ENCODE results near the gene HES1. TPM values are rescaled to one million over a fixed set of nuclear protein-coding genes. Genes with fewer than 3 reads are reported as not detected.
A peak's percentile ranks its signal among the peaks of the same experiment; 100 is the strongest.
"Not testable (repeated sequence)": the region's sequence is repeated elsewhere in the genome, so short reads cannot be mapped to it uniquely, and the experiment has no call there.

HES1 gene
- total RNA-seq, result 1 to 10 TPM in 1 of 2 donors, under 1 TPM in 1; 0.58 to 4.0 TPM

- H3K36me3 Mint-ChIP-seq (ENCODE audit: low read depth), result no peaks in the 10 kb centered on the region
- peak; percentile 31 for ATAC-seq (replicated peaks)
- H3K9me3 Mint-ChIP-seq, result no peaks in the 10 kb centered on the region
- peaks cover 22% of the 10 kb centered on the region for H3K4me1 Mint-ChIP-seq
- peaks cover 41% of the 10 kb centered on the region for H3K27me3 Mint-ChIP-seq
- H3K27ac Mint-ChIP-seq, result no peak within 1 kb of the TSS
- H3K4me3 Mint-ChIP-seq, result peak within 1 kb of the TSS; percentile 86
These were observed at the start of gene HES1 for GRCh38 chr3:194135806-194136518. Gene HES1 (plus strand): TSS chr3:194136148. CDS start chr3:194136381, 233 bp downstream.

DNA sequence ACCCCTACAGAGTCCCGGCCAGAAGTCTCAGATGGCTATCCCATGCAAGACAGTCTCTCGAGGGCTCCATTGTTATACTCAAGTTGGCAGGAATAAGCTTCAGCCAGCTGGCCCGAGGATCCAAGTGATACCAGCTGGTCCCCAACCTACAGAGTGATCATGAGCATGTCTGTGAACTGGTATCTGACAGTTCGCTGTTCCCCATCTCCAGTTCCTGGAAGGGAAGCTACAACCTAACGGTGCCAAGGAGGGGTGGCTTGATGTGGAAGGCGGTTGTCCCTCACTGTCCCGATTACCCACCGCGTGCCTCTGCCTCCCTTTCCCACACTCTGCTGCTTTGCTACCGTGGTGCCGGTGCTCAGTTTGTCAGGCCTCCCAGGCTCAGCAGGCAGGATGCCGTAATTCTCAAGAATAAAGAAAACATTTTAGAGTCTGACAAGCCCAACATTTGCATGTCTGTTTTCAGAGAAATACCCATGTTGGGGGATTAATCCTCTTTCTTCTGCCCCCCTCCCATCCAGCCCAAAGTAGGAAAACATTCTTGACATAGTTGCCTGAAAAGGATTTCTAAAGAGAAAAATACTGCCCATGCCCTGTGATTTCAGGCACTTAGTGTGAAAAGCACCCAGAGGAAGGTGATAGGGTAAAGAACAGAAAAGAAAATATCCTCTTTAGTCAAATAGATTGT, 49.4 kb upstream of the HES1 start:
- Mint-ChIP-seq H3K27me3 (peaks cover 13% of the 10 kb centered on the region), H3K27ac (no peak overlapping the region), H3K36me3 (ENCODE audit: low read depth) (no peaks in the 10 kb centered on the region), H3K9me3 (no peaks in the 10 kb centered on the region), H3K4me1 (peaks cover 6% of the 10 kb centered on the region), H3K4me3 (no peak overlapping the region)
- ATAC-seq (replicated peaks), result no peak

DNA sequence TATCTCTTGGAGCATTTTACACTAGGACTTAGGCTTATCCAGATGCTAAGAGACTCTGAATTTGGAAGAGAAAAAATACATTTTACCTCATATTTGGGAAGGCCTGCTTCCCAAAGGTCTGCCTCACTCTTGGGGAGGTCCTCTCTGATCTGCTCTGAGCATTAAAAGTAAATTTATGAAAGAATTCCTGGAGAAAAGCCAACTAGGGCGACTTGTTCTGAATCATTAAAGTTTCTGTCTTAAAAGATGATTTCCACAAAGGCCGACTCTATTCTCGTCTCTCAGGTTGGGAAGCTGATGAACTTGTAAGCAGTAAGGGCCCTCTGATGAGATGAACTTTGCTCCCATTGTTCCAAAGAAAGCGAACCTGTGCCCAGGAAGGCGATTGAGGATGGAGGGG, 48.7 kb upstream of the HES1 start:
- ATAC-seq (replicated peaks), result no peak
- Mint-ChIP-seq H3K4me3 (no peak overlapping the region), H3K36me3 (ENCODE audit: low read depth) (no peaks in the 10 kb centered on the region), H3K27ac (no peak overlapping the region), H3K27me3 (peaks cover 14% of the 10 kb centered on the region), H3K4me1 (peaks cover 6% of the 10 kb centered on the region), H3K9me3 (no peaks in the 10 kb centered on the region)

- peaks cover 6% of the 10 kb centered on the region for H3K4me1 Mint-ChIP-seq
These were observed 47.7 kb upstream of the HES1 start for GRCh38 chr3:194087995-194088855.

GRCh38 chr3:194089357-194090177, 46.4 kb upstream of the HES1 start:
- Mint-ChIP-seq H3K4me1 (no peaks in the 10 kb centered on the region), H3K36me3 (ENCODE audit: low read depth) (no peaks in the 10 kb centered on the region), H3K4me3 (peak overlapping the region; percentile 41), H3K27me3 (peaks cover 8% of the 10 kb centered on the region), H3K27ac (peak overlapping the region; percentile 46), H3K9me3 (no peaks in the 10 kb centered on the region)
- peak; percentile 98 for ATAC-seq (replicated peaks)

More at GRCh38 chr3:194087995-194088855, 47.7 kb upstream of the HES1 start:
- Mint-ChIP-seq H3K4me3 (no peak overlapping the region), H3K36me3 (ENCODE audit: low read depth) (no peaks in the 10 kb centered on the region), H3K27ac (no peak overlapping the region), H3K9me3 (no peaks in the 10 kb centered on the region), H3K27me3 (peaks cover 8% of the 10 kb centered on the region)
- no peak for ATAC-seq (replicated peaks)

DNA sequence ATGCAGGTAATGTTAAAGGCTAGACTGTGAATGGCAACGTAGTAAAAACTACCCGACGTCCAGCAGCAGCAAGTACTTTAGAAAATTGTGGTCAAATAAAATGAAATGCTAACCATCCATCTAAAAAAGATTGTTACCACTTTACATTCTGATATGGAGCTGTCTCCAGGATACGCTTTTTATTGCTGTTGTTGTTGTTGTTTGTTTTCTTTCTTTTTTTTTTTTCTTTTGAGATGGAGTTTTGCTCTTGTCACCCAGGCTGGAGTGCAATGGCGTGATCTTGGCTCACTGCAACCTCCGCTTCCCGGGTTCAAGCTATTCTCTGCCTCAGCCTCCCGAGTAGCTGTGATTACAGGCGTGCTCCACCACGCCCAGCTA, 45.8 kb upstream of the HES1 start:
- not testable (repeated sequence) for H3K4me1 Mint-ChIP-seq; H3K36me3 Mint-ChIP-seq (ENCODE audit: low read depth); ATAC-seq (replicated peaks); H3K4me3 Mint-ChIP-seq; H3K9me3 Mint-ChIP-seq; H3K27me3 Mint-ChIP-seq
- H3K27ac Mint-ChIP-seq, result peak overlapping the region; percentile 46

- ATAC-seq (replicated peaks), result no peak
- H3K4me3 Mint-ChIP-seq, result no peak overlapping the region
- no peaks in the 10 kb centered on the region for H3K9me3 Mint-ChIP-seq
- H3K27me3 Mint-ChIP-seq, result peaks cover 8% of the 10 kb centered on the region
- H3K27ac Mint-ChIP-seq, result no peak overlapping the region
- no peaks in the 10 kb centered on the region for H3K4me1 Mint-ChIP-seq
- no peaks in the 10 kb centered on the region for H3K36me3 Mint-ChIP-seq (ENCODE audit: low read depth)
These were observed 45.2 kb upstream of the HES1 start for GRCh38 chr3:194090716-194091115.

DNA sequence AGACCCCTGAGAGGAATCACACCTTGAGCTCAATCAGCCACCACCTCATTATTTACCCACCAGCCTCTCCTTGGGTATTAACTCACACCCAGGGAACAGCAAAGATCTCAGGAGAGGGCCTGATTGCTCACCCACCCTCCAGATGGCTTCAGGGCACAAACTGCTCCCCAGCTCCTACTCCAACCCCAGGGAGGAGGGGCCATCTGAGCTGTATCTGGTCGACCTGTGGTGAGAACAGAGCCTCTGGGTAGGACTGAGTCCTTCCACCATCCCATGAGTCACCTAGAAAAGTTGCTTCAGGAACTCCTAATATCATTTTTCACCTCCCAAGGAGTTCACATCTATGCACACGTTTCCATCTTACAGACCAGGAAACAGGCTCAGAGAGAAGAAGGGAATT, 44.8 kb upstream of the HES1 start:
- H3K36me3 Mint-ChIP-seq (ENCODE audit: low read depth), result no peaks in the 10 kb centered on the region
- H3K4me3 Mint-ChIP-seq, result no peak overlapping the region
- H3K4me1 Mint-ChIP-seq, result no peaks in the 10 kb centered on the region
- no peaks in the 10 kb centered on the region for H3K9me3 Mint-ChIP-seq
- H3K27ac Mint-ChIP-seq, result no peak overlapping the region
- H3K27me3 Mint-ChIP-seq, result peaks cover 11% of the 10 kb centered on the region
- no peak for ATAC-seq (replicated peaks)

GRCh38 chr3:194091897-194092296, 44.1 kb upstream of the HES1 start:
- H3K4me3 Mint-ChIP-seq; H3K36me3 Mint-ChIP-seq (ENCODE audit: low read depth); ATAC-seq (replicated peaks); H3K9me3 Mint-ChIP-seq; H3K4me1 Mint-ChIP-seq; H3K27me3 Mint-ChIP-seq; H3K27ac Mint-ChIP-seq: not testable (repeated sequence)

DNA sequence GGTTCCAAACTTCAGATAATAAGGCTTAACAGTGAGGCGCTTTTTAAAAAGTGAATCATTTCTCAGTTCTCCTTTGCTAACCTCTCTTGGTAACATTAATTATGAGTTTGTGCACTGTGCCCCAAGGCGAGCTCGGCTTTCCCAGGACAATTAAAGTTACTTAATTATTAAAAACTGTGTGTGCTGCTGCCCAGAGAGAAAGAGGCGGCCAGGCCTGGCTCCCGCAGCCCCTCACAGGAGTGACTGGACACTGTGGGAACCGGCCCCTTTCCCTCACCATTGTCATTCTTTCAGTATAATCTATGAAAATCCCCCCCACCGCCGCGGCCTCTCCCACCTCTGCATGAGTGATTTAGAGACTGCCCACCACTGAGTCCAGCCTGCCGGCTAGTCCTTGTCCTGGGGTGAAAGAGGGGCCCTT, 43.1 kb upstream of the HES1 start:
- no peak for ATAC-seq (replicated peaks)
- H3K4me3 Mint-ChIP-seq, result no peak overlapping the region

GRCh38 chr3:194093842-194094241, 42.1 kb upstream of the HES1 start:
- no peaks in the 10 kb centered on the region for H3K9me3 Mint-ChIP-seq
- H3K4me1 Mint-ChIP-seq, result no peaks in the 10 kb centered on the region
- H3K27me3 Mint-ChIP-seq, result peaks cover 5% of the 10 kb centered on the region
- ATAC-seq (replicated peaks), result no peak
- H3K36me3 Mint-ChIP-seq (ENCODE audit: low read depth), result no peaks in the 10 kb centered on the region
- no peak overlapping the region for H3K4me3 Mint-ChIP-seq
- H3K27ac Mint-ChIP-seq, result no peak overlapping the region

More for the DNA sequence above, 43.1 kb upstream of the HES1 start:
- Mint-ChIP-seq H3K27me3 (peaks cover 5% of the 10 kb centered on the region), H3K4me1 (no peaks in the 10 kb centered on the region), H3K9me3 (no peaks in the 10 kb centered on the region), H3K36me3 (ENCODE audit: low read depth) (no peaks in the 10 kb centered on the region), H3K27ac (no peak overlapping the region)

GRCh38 chr3:194095464-194095863, 40.5 kb upstream of the HES1 start:
- Mint-ChIP-seq H3K9me3 (no peaks in the 10 kb centered on the region), H3K36me3 (ENCODE audit: low read depth) (no peaks in the 10 kb centered on the region), H3K27ac (no peak overlapping the region), H3K27me3 (peaks cover 7% of the 10 kb centered on the region), H3K4me1 (no peaks in the 10 kb centered on the region), H3K4me3 (no peak overlapping the region)
- ATAC-seq (replicated peaks), result no peak

GRCh38 chr3:194095902-194096301, 40.0 kb upstream of the HES1 start:
- no peaks in the 10 kb centered on the region for H3K36me3 Mint-ChIP-seq (ENCODE audit: low read depth)
- no peak overlapping the region for H3K27ac Mint-ChIP-seq
- no peak for ATAC-seq (replicated peaks)
- H3K27me3 Mint-ChIP-seq, result peaks cover 10% of the 10 kb centered on the region
- no peaks in the 10 kb centered on the region for H3K4me1 Mint-ChIP-seq
- no peaks in the 10 kb centered on the region for H3K9me3 Mint-ChIP-seq
- no peak overlapping the region for H3K4me3 Mint-ChIP-seq

All from activated T-helper 17 cell treated with anti-CD3 and anti-CD28 coated beads, Interleukin-2, amount 50 U/mL, for 72 hours (primary cell).